ENCODE measurements around the gene CTSO.

GRCh38 chr4:155921597-155921996 lies 32.1 kb downstream of the CTSO start:
- TF ChIP-seq CTCF (IDR thresholded peaks at IDR 0.05): no peak
- no peak for TF ChIP-seq ZFX (IDR thresholded peaks at IDR 0.05; ENCODE audit: borderline replicate concordance)

All from 22Rv1 (cell line).